Stimulated activated CD4-positive, alpha-beta T cell treated with anti-CD3 and anti-CD28 coated beads, Interleukin-15, amount 100 ng/mL, for 1 hour (primary cell): ENCODE results near the gene SLC36A2.
A peak's percentile ranks its signal among the peaks of the same experiment; 100 is the strongest.
"Not testable (repeated sequence)": the region's sequence is repeated elsewhere in the genome, so short reads cannot be mapped to it uniquely, and the experiment has no call there.

Source experiments
- DNase-seq, 2 donors: peaks; one replicate each; pipeline ENCODE4 v3.0.0-alpha.2; 2020; ENCODE audit warnings: low read depth in 1 of 2, low spot score in 1 of 2

Gene SLC36A2

GRCh38 chr5:151327585-151327984 is 19.8 kb downstream of the SLC36A2 start:
- DNase-seq = no peak

GRCh38 chr5:151326266-151326665 is 21.1 kb downstream of the SLC36A2 start:
- DNase-seq = no peak

GRCh38 chr5:151320481-151320880 is 26.9 kb downstream of the SLC36A2 start:
- no peak for DNase-seq

GRCh38 chr5:151318850-151319732 is 28.3 kb downstream of the SLC36A2 start:
- DNase-seq = no peak

GRCh38 chr5:151317871-151318270 is 29.5 kb downstream of the SLC36A2 start:
- DNase-seq = no peak

GRCh38 chr5:151315998-151316597 is 31.3 kb downstream of the SLC36A2 start:
- DNase-seq = peak; percentile 10 to 33

- no peak for DNase-seq
Observed at GRCh38 chr5:151313357-151313756, 34.0 kb downstream of the SLC36A2 start.

GRCh38 chr5:151312756-151313324 is 34.5 kb downstream of the SLC36A2 start:
- no peak for DNase-seq

- no peak for DNase-seq
Observed at GRCh38 chr5:151310932-151311331, 36.4 kb downstream of the SLC36A2 start.

- DNase-seq = not testable (repeated sequence)
Observed at GRCh38 chr5:151309821-151310220, 37.5 kb downstream of the SLC36A2 start.

- DNase-seq = not testable (repeated sequence)
Observed at GRCh38 chr5:151309266-151309665, 38.1 kb downstream of the SLC36A2 start.

- no peak for DNase-seq
Observed at GRCh38 chr5:151303666-151304065, 43.7 kb downstream of the SLC36A2 start, which contains the start of gene SLC36A3. Gene SLC36A3, minus strand, starts transcription at chr5:151303766. Its CDS starts 412 bp downstream, at chr5:151303354.

- no peak for DNase-seq
Observed at GRCh38 chr5:151298063-151298855, 49.1 kb downstream of the SLC36A2 start.

- no peak for DNase-seq
Observed at GRCh38 chr5:151296974-151297373, 50.4 kb downstream of the SLC36A2 start.

- no peak for DNase-seq
Observed at GRCh38 chr5:151296478-151296830, 50.9 kb downstream of the SLC36A2 start.

- no peak for DNase-seq
Observed at GRCh38 chr5:151295791-151296477, 51.4 kb downstream of the SLC36A2 start.

GRCh38 chr5:151295138-151295537 is 52.2 kb downstream of the SLC36A2 start:
- DNase-seq = no peak

- DNase-seq = no peak
Observed at GRCh38 chr5:151293624-151294023, 53.7 kb downstream of the SLC36A2 start.

- no peak for DNase-seq
Observed at GRCh38 chr5:151288180-151288579, 59.2 kb downstream of the SLC36A2 start.

- DNase-seq = no peak
Observed at GRCh38 chr5:151286246-151286645, 61.1 kb downstream of the SLC36A2 start.

GRCh38 chr5:151285683-151286082 is 61.7 kb downstream of the SLC36A2 start:
- no peak for DNase-seq
